ENCODE results near the gene ARAP2.

Gene ARAP2, protein sequence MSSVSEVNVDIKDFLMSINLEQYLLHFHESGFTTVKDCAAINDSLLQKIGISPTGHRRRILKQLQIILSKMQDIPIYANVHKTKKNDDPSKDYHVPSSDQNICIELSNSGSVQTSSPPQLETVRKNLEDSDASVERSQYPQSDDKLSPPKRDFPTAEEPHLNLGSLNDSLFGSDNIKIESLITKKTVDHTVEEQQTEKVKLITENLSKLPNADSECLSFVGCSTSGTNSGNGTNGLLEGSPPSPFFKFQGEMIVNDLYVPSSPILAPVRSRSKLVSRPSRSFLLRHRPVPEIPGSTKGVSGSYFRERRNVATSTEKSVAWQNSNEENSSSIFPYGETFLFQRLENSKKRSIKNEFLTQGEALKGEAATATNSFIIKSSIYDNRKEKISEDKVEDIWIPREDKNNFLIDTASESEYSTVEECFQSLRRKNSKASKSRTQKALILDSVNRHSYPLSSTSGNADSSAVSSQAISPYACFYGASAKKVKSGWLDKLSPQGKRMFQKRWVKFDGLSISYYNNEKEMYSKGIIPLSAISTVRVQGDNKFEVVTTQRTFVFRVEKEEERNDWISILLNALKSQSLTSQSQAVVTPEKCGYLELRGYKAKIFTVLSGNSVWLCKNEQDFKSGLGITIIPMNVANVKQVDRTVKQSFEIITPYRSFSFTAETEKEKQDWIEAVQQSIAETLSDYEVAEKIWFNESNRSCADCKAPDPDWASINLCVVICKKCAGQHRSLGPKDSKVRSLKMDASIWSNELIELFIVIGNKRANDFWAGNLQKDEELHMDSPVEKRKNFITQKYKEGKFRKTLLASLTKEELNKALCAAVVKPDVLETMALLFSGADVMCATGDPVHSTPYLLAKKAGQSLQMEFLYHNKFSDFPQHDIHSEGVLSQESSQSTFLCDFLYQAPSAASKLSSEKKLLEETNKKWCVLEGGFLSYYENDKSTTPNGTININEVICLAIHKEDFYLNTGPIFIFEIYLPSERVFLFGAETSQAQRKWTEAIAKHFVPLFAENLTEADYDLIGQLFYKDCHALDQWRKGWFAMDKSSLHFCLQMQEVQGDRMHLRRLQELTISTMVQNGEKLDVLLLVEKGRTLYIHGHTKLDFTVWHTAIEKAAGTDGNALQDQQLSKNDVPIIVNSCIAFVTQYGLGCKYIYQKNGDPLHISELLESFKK (N-terminal part only)

DNA sequence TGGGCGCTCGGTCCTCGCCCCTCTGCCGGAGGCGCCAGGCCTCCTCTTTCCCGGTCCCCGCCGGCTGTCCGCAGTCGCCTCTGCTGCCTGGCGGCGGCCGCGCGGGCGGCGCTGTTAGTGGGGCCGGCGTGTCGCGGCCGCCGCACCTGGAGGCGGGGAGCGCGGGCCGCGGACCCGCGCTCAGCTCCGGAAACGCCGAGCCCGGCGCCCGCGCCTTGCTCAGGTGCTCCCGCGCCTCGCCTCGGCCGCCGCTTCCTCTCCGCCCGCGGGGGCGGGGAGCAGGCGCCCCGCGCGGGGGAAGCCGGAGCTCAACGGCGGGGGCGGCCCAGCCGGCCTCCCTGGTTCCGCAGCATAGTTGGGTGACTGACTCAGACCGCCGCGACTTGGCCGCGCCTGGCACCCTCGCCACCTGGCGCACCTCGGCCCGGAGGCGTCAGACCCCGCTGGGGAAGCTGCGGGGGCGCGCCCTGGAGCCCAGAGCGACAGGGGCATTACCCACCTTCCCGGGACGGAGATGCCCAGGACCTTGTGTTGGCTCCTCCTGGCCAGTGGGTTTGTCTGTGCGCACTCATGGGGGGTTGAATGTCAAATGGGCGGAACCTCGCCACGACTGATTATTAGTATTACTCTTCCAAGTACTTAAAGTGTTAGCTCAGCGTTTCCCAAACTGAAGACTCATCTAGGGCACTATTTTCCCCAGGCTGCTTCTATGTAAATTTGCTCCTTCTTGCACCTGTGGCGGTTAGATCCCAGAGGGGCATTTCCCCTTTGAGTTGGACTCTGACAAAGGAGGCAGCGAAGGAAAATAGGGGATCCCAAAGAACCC, at the start of gene ARAP2:
ARAP2 (minus strand) TSS at position 258 of the 826 bp plus-strand sequence. CDS start 15,028 bp downstream, outside the sequence.
- peaks cover 46% of the 10 kb centered on the region for H3K4me1 Mint-ChIP-seq
- H3K9me3 Mint-ChIP-seq = no peaks in the 10 kb centered on the region
- peak within 1 kb of the TSS; percentile 88 for H3K4me3 Mint-ChIP-seq
- H3K27me3 Mint-ChIP-seq = no peaks in the 10 kb centered on the region
- peaks cover 12% of the 10 kb centered on the region for H3K36me3 Mint-ChIP-seq (ENCODE audit: insufficient read depth)
- ATAC-seq (replicated peaks; ENCODE audit: extremely low read depth, poor library complexity, severe bottlenecking) (peak; percentile 79), DNase-seq (ENCODE audit: low spot score in 2 of 2) (peak; percentile 63 to 78)
- H3K27ac Mint-ChIP-seq (ENCODE audit: low read depth) = peak within 1 kb of the TSS; percentile 95

DNA sequence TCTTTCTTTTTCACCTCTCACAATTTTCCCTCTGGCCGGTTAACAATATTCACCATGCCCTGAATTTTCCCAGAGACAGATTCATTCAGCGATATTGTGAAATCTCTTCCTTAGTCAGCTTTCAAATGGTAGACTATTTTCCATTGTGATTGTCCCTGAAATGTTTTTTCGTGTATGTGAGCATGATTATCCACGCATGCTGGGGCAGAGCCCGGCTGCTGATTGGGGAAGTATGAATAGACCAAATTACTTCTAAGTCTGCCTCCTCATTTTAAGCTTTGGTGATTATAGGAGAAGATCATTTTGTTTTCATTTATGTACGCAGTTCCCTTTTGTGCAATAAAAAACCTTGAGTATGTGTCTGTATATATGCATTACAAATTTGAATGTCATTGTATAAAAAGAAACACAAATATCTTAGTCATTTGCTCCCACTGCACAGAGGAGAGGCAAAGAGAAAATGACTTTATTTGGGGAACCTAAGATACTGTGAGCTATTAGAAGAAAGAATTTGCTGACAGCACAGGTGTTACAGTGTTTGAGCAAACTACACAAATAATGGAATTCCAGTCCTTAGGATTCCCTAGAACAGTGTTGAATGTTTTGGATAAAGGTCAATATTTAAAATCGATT, 48.4 kb upstream of the ARAP2 start:
- Mint-ChIP-seq H3K4me1 (peaks cover 55% of the 10 kb centered on the region), H3K27ac (ENCODE audit: low read depth) (peak overlapping the region; percentile 75), H3K27me3 (no peaks in the 10 kb centered on the region), H3K36me3 (ENCODE audit: insufficient read depth) (peaks cover 16% of the 10 kb centered on the region), H3K9me3 (no peaks in the 10 kb centered on the region), H3K4me3 (peak overlapping the region; percentile 56)
- DNase-seq (ENCODE audit: low spot score in 2 of 2) (no peak), ATAC-seq (replicated peaks; ENCODE audit: extremely low read depth, poor library complexity, severe bottlenecking) (no peak)

DNA sequence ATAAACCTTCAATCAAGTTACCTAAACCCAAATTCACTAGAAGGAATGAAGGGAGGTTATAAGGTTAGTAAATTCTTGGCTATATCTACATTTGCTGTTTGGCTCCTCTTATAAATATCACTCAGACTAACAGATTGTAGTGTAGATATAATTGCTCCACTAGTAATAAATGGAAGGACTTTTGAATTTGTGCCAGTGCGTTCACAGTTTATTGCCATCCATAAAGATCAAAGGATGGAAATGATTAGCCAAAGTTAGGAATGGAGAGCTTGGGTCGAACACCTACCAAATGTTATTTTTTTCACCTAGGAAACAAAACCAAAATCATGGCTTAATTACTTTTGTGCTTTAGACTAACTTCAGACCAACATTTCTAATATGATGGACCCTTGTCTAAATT, 46.3 kb upstream of the ARAP2 start:
- H3K36me3 Mint-ChIP-seq (ENCODE audit: insufficient read depth) = peaks cover 17% of the 10 kb centered on the region
- peak overlapping the region; percentile 88 for H3K27ac Mint-ChIP-seq (ENCODE audit: low read depth)
- DNase-seq (ENCODE audit: low spot score in 2 of 2) = no peak
- H3K9me3 Mint-ChIP-seq = no peaks in the 10 kb centered on the region
- H3K4me3 Mint-ChIP-seq = peak overlapping the region; percentile 44
- H3K27me3 Mint-ChIP-seq = no peaks in the 10 kb centered on the region
- peaks cover 68% of the 10 kb centered on the region for H3K4me1 Mint-ChIP-seq
- no peak for ATAC-seq (replicated peaks; ENCODE audit: extremely low read depth, poor library complexity, severe bottlenecking)

DNA sequence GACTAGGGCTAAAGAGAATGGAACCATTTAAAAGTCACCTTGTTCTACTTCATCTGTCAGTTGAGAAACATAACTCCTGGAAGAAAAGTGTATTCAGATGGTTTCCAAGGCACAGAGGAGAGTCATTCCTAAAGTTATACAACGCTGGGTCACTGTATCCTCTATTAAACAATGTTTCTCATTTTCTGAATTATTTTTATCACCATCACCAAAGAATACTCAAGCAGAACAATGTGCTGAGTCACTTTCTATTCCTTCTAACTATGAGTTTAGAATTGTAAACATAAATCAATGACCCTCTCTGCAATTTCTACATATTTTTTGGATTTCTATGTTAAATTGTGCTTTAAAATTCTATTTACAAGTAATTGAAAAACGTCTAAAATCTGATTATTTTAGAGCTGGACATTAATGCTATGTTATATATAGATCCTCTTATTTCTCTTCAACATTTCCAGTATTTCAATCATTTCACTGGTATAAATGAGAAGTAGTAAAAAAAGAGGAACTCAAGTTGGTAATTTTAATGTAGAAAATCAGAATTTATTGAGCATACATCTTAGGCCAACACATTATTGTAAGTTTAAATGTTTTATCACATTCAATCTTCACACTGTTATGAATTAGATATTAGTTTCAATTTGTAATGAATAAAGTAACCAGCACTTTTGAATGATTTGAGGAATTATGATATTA, 44.6 kb upstream of the ARAP2 start:
- DNase-seq (ENCODE audit: low spot score in 2 of 2) = no peak
- no peaks in the 10 kb centered on the region for H3K27me3 Mint-ChIP-seq
- peak overlapping the region; percentile 55 for H3K27ac Mint-ChIP-seq (ENCODE audit: low read depth)
- H3K36me3 Mint-ChIP-seq (ENCODE audit: insufficient read depth) = peaks cover 26% of the 10 kb centered on the region
- peak overlapping the region; percentile 72 for H3K4me3 Mint-ChIP-seq
- ATAC-seq (replicated peaks; ENCODE audit: extremely low read depth, poor library complexity, severe bottlenecking) = no peak
- H3K4me1 Mint-ChIP-seq = peaks cover 69% of the 10 kb centered on the region
- H3K9me3 Mint-ChIP-seq = no peaks in the 10 kb centered on the region

DNA sequence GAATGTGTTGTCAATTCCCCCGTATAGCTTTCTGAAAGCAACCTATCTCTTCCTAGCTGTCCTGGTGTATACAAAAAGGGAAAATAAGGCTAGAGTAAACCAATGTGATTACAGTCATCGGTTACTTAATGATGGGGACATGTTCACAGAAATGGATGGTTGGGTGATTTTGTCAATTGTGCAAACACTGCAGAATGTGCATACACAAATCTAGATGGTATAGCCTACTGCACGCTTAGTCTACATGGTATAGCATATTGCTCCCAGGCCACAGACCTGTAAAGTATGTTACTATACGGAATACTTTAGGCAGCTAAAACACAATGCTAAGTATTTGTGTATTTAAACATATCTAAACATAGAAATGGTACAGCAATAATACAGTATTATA, 42.2 kb upstream of the ARAP2 start:
- ATAC-seq (replicated peaks; ENCODE audit: extremely low read depth, poor library complexity, severe bottlenecking) (peak; percentile 24), DNase-seq (ENCODE audit: low spot score in 2 of 2) (no peak)
- Mint-ChIP-seq H3K9me3 (no peaks in the 10 kb centered on the region), H3K36me3 (ENCODE audit: insufficient read depth) (peaks cover 37% of the 10 kb centered on the region), H3K4me1 (peaks cover 81% of the 10 kb centered on the region), H3K4me3 (peak overlapping the region; percentile 93), H3K27ac (ENCODE audit: low read depth) (peak overlapping the region; percentile 99), H3K27me3 (no peaks in the 10 kb centered on the region)

DNA sequence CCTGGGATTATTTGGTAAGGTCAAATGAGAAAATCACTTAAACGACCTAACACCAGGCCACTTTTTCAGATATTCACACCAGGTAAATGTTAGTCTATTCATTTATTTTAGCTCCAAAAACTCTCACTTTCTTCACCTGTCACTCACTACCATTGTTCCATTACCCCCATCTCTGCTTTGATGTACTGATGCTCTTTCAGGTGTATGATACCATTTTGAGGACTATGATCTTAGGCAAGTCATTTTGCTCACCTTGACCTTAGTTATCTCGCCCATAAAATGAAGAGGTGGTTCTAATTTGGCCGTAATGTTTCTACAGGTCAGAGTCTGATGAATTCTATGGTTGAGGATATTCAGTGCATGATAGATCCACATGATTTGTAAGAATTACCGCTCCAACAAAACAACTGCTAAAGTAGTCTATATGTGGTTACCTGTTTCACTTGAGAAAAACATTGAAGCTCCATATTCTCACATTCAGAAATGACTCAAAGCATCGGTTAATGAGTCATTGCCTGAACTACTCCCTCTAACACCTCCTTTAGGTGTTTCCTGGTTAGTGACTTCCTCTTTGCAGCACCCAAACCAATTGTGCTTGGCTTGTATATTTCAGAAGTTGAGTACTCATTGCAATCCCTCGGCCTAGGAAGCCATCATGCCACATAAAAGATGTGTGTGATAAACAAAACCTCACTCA, 41.6 kb upstream of the ARAP2 start:
- Mint-ChIP-seq H3K27ac (ENCODE audit: low read depth) (peak overlapping the region; percentile 99), H3K9me3 (no peaks in the 10 kb centered on the region), H3K27me3 (no peaks in the 10 kb centered on the region), H3K4me1 (peaks cover 82% of the 10 kb centered on the region), H3K4me3 (peak overlapping the region; percentile 93), H3K36me3 (ENCODE audit: insufficient read depth) (peaks cover 36% of the 10 kb centered on the region)
- DNase-seq (ENCODE audit: low spot score in 2 of 2) = peak; percentile 19 to 74
- peak; percentile 84 for ATAC-seq (replicated peaks; ENCODE audit: extremely low read depth, poor library complexity, severe bottlenecking)

DNA sequence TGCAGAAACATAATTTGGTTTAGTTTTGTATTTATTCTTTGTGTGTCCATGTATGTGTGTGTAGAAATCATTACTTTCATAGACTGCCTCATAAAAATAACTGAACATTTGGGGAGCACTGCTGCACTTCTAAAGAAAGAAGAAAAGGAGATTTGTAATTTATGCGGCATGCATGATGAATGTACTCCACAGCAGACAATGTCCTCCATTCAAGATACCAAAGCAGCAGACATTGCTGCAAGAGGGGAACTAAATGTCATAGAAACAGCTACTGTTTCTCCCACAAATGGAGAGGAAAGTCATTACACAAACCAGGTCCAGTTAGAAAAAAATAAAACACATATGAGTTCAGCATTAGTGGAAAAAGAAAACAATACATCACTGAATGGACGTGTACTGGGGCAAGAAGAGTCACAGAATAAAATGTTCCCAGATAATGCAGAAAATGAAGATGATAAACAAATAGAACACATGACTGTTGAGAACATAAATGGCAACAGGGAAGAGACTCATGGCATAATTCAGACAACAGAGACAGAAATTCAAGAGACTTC, 39.7 kb upstream of the ARAP2 start:
- H3K9me3 Mint-ChIP-seq = no peaks in the 10 kb centered on the region
- peak overlapping the region; percentile 93 for H3K4me3 Mint-ChIP-seq
- DNase-seq (ENCODE audit: low spot score in 2 of 2) (no peak), ATAC-seq (replicated peaks; ENCODE audit: extremely low read depth, poor library complexity, severe bottlenecking) (no peak)
- H3K4me1 Mint-ChIP-seq = peaks cover 86% of the 10 kb centered on the region
- H3K27ac Mint-ChIP-seq (ENCODE audit: low read depth) = peak overlapping the region; percentile 99
- H3K36me3 Mint-ChIP-seq (ENCODE audit: insufficient read depth) = peaks cover 34% of the 10 kb centered on the region
- no peaks in the 10 kb centered on the region for H3K27me3 Mint-ChIP-seq

DNA sequence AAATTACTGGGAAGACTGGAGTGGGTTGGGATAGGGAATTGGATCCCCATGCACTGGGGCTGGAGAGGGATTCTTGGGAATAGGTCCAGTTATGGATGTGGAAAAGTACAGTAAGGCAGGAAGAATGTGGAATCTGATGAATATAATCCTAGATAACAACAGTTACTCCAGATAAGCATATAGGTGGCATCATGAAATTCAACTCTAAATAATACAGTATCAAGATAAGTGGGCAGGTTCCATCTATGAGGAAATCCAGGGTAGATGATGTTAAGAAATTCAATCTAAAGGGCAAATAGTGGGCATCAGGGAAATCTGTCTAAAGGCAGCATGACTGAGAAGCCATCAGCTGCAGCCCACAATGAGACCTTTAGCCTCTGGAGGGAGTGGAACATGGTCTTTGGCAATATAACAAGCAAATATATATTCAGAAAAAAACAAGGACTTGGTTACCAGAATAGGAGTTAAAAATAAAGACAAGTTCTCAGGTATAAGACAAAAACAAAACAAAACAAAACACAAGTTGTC, 38.3 kb upstream of the ARAP2 start:
- Mint-ChIP-seq H3K4me3 (peak overlapping the region; percentile 93), H3K36me3 (ENCODE audit: insufficient read depth) (peaks cover 36% of the 10 kb centered on the region), H3K9me3 (no peaks in the 10 kb centered on the region), H3K27ac (ENCODE audit: low read depth) (peak overlapping the region; percentile 99), H3K27me3 (no peaks in the 10 kb centered on the region), H3K4me1 (peaks cover 86% of the 10 kb centered on the region)
- ATAC-seq (replicated peaks; ENCODE audit: extremely low read depth, poor library complexity, severe bottlenecking) (no peak), DNase-seq (ENCODE audit: low spot score in 2 of 2) (no peak)

DNA sequence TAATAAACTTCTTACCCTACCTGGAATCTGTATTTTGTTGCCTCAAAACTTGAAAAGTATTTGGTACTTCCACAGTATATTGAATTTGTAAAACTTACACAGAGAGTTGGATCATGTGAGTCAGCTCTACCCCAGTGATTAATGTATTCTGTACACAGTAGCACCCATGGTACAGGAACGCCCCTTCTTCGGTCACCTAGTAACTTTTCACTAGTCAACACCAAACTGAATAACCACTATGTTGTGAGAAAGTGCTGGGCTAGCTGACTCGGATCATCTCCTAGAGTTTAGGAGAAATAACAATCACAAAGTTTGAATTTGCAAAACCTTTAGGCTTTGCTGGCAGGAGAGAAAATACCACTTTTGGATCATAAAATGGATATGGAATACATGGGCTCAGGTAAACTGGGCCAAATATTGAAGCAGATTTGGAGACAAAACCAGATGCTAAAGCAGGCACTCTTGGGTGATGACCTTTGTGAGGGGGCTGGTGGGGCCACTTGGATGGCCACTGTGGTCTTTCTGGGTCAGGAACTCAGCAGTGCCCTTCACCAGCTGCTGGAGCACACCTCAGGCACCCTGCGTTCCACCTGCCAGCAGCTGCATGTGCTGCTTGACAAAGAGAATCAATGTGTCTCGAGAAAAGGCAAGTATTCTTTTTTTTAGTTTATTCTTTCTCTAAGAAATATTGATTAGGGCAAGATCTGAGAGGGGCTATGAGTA, 37.2 kb upstream of the ARAP2 start, which contains the start of gene DTHD1:
DTHD1 (plus strand) TSS at position 233 of the 723 bp plus-strand sequence; CDS start at position 376, 143 bp downstream.
- Mint-ChIP-seq H3K36me3 (ENCODE audit: insufficient read depth) (peaks cover 36% of the 10 kb centered on the region), H3K4me3 (peak within 1 kb of the TSS; percentile 93), H3K9me3 (no peaks in the 10 kb centered on the region), H3K27ac (ENCODE audit: low read depth) (peak within 1 kb of the TSS; percentile 99), H3K27me3 (no peaks in the 10 kb centered on the region), H3K4me1 (peaks cover 85% of the 10 kb centered on the region)
- DNase-seq (ENCODE audit: low spot score in 2 of 2) (peak in 1 of 2 donors; percentile 62), ATAC-seq (replicated peaks; ENCODE audit: extremely low read depth, poor library complexity, severe bottlenecking) (peak; percentile 69)

DNA sequence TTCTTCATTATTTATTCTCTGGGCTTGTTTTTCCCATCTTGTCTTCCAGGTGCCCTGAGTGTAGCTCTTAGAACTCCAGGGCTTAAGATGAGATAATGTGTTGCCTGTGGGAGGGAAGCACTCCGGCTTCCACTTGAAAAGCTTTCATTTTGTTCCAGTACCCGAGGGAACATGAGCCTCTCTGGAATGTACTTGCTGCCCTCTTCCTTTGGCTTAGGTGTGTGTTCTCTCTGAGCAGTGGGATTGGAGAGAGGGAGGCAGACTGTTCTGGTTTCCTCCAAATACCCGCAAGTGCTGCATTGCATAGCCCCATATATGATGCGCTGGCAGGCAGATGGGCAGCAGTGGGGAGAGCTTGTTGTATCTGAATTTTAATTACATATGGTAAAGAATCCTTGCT, 36.2 kb upstream of the ARAP2 start:
- Mint-ChIP-seq H3K27me3 (no peaks in the 10 kb centered on the region), H3K36me3 (ENCODE audit: insufficient read depth) (peaks cover 30% of the 10 kb centered on the region), H3K27ac (ENCODE audit: low read depth) (peak overlapping the region; percentile 99), H3K9me3 (no peaks in the 10 kb centered on the region), H3K4me3 (peak overlapping the region; percentile 93), H3K4me1 (peaks cover 81% of the 10 kb centered on the region)
- ATAC-seq (replicated peaks; ENCODE audit: extremely low read depth, poor library complexity, severe bottlenecking) (no peak), DNase-seq (ENCODE audit: low spot score in 2 of 2) (no peak)
